GM18858 (cell line): ENCODE results near the gene TAS2R40.
"Not testable (repeated sequence)": the region's sequence is repeated elsewhere in the genome, so short reads cannot be mapped to it uniquely, and the experiment has no call there.

ENCODE experiments used
- ATAC-seq: cut with Tn5 transposase; IDR thresholded peaks from one replicate; pipeline ENCODE4 v1.9.1; 2021; ENCODE audit not compliant: unreplicated experiment

Gene TAS2R40

GRCh38 chr7:143221737-143222136, at the start of gene TAS2R40:
Gene TAS2R40 (plus strand): TSS chr7:143222037. CDS start chr7:143222079, 42 bp downstream.
- no peak for ATAC-seq

- no peak for ATAC-seq
Observed at GRCh38 chr7:143172354-143172753, 49.5 kb upstream of the TAS2R40 start.

- ATAC-seq = no peak
Observed at GRCh38 chr7:143176128-143176527, 45.7 kb upstream of the TAS2R40 start.

- ATAC-seq = no peak
Observed at GRCh38 chr7:143177374-143178119, 44.3 kb upstream of the TAS2R40 start.

GRCh38 chr7:143180771-143181170, 41.1 kb upstream of the TAS2R40 start:
- ATAC-seq = not testable (repeated sequence)

- ATAC-seq = no peak
Observed at GRCh38 chr7:143181349-143181748, 40.5 kb upstream of the TAS2R40 start.

- no peak for ATAC-seq
Observed at GRCh38 chr7:143183024-143183423, 38.8 kb upstream of the TAS2R40 start, which contains the start of gene TAS2R39. Gene TAS2R39 (plus strand): TSS chr7:143183419. CDS start chr7:143183419, 0 bp downstream.

GRCh38 chr7:143185551-143185950, 36.3 kb upstream of the TAS2R40 start:
- ATAC-seq = no peak

GRCh38 chr7:143188994-143189393, 32.8 kb upstream of the TAS2R40 start:
- ATAC-seq = no peak

- no peak for ATAC-seq
Observed at GRCh38 chr7:143193880-143194279, 28.0 kb upstream of the TAS2R40 start.

GRCh38 chr7:143199040-143199439, 22.8 kb upstream of the TAS2R40 start:
- ATAC-seq = peak; percentile 60

- no peak for ATAC-seq
Observed at GRCh38 chr7:143202161-143202560, 19.7 kb upstream of the TAS2R40 start.

- ATAC-seq = no peak
Observed at GRCh38 chr7:143203386-143203785, 18.5 kb upstream of the TAS2R40 start.

GRCh38 chr7:143205560-143206293, 16.1 kb upstream of the TAS2R40 start:
- peak; percentile 89 for ATAC-seq

GRCh38 chr7:143210541-143210940, 11.3 kb upstream of the TAS2R40 start:
- ATAC-seq = no peak

GRCh38 chr7:143213478-143213877, 8.4 kb upstream of the TAS2R40 start:
- not testable (repeated sequence) for ATAC-seq

- ATAC-seq = peak; percentile 89
Observed at GRCh38 chr7:143214789-143215679, 6.8 kb upstream of the TAS2R40 start.

- no peak for ATAC-seq
Observed at GRCh38 chr7:143216151-143216550, 5.7 kb upstream of the TAS2R40 start.

GRCh38 chr7:143216686-143217085, 5.2 kb upstream of the TAS2R40 start:
- no peak for ATAC-seq

GRCh38 chr7:143217806-143218205, 4.0 kb upstream of the TAS2R40 start:
- ATAC-seq = no peak

- ATAC-seq = no peak
Observed at GRCh38 chr7:143221286-143221685, 551 bp upstream of the TAS2R40 start.
